ENCODE data around the gene ZNF710.
"Not testable (repeated sequence)": the region's sequence is repeated elsewhere in the genome, so short reads cannot be mapped to it uniquely, and the experiment has no call there.

The ZNF710 gene

GRCh38 chr15:90083954-90084607 is 83.0 kb downstream of the ZNF710 start:
- no peak for DNase-seq

- no peak for DNase-seq
These were observed 83.8 kb downstream of the ZNF710 start for GRCh38 chr15:90084876-90085423.

- DNase-seq, result no peak
These were observed 84.4 kb downstream of the ZNF710 start for GRCh38 chr15:90085565-90085964.

- peak; percentile 46 for DNase-seq
These were observed 85.7 kb downstream of the ZNF710 start for GRCh38 chr15:90086868-90087268.

GRCh38 chr15:90087454-90088154 is 86.5 kb downstream of the ZNF710 start:
- no peak for DNase-seq

GRCh38 chr15:90090226-90090848 is 89.2 kb downstream of the ZNF710 start:
- DNase-seq, result no peak

GRCh38 chr15:90091156-90091931 is 90.2 kb downstream of the ZNF710 start:
- no peak for DNase-seq

- DNase-seq, result no peak
These were observed 94.4 kb downstream of the ZNF710 start for GRCh38 chr15:90095521-90095959.

GRCh38 chr15:90097475-90097874 is 96.4 kb downstream of the ZNF710 start:
- DNase-seq, result peak; percentile 33

- no peak for DNase-seq
These were observed 98.1 kb downstream of the ZNF710 start for GRCh38 chr15:90099072-90099867.

- no peak for DNase-seq
These were observed 99.0 kb downstream of the ZNF710 start for GRCh38 chr15:90099868-90100831.

GRCh38 chr15:90101130-90101968 is 100.2 kb downstream of the ZNF710 start:
- DNase-seq, result peak; percentile 30

- DNase-seq, result peak; percentile 72
These were observed 101.1 kb downstream of the ZNF710 start, which contains the start of gene IDH2 for GRCh38 chr15:90101969-90102890. Gene IDH2 (minus strand): TSS chr15:90102468. CDS start chr15:90102390, 78 bp downstream.

- no peak for DNase-seq
These were observed 102.7 kb downstream of the ZNF710 start for GRCh38 chr15:90103701-90104329.

GRCh38 chr15:90104551-90104950 is 103.4 kb downstream of the ZNF710 start:
- DNase-seq, result no peak

- DNase-seq, result no peak
These were observed 104.4 kb downstream of the ZNF710 start for GRCh38 chr15:90105521-90105920.

GRCh38 chr15:90106522-90107117 is 105.5 kb downstream of the ZNF710 start:
- DNase-seq, result no peak

GRCh38 chr15:90108038-90108437 is 106.9 kb downstream of the ZNF710 start:
- not testable (repeated sequence) for DNase-seq

Measured in stimulated activated CD4-positive, alpha-beta T cell treated with anti-CD3 and anti-CD28 coated beads, Interleukin-12 subunit alpha, Interleukin-12 subunit beta, amount 100 ng/mL, for 4 hours (primary cell).